SK-N-SH treated with all-trans-retinoic acid at 6 μM for 48 hours (cell line): Measurements from ENCODE around the gene POLR3C.

Experiments
- ATAC-seq: fragments of 200-7000 bp; cut with Tn5 transposase; 3 replicates; pipeline ENCODE4 v1.9.1; 2020; ENCODE audit warnings: mild to moderate bottlenecking, moderate library complexity
- CSDC2 ChIP-seq: fragments of 250-450 bp; sonication (Bioruptor Pico); IDR thresholded peaks from 2 replicates; pipeline ENCODE4 v1.5.0; 2020; ENCODE audit warnings: mild to moderate bottlenecking, moderate library complexity
- GLIS3 ChIP-seq: fragments of 250-450 bp; sonication (Bioruptor Pico); IDR thresholded peaks from 2 replicates; pipeline ENCODE4 v1.5.0; 2020; ENCODE audit warnings: mild to moderate bottlenecking, moderate library complexity
- OSR1 ChIP-seq: fragments of 250-450 bp; sonication (Bioruptor Pico); IDR thresholded peaks from 2 replicates; pipeline ENCODE4 v1.8.0; 2022; ENCODE audit warnings: moderate library complexity, mild to moderate bottlenecking, inconsistent platforms
- ZFP3 ChIP-seq: fragments of 250-450 bp; sonication (Bioruptor Pico); IDR thresholded peaks from 2 replicates; pipeline ENCODE4 v1.5.0; 2020; ENCODE audit warnings: mild to moderate bottlenecking, moderate library complexity

Gene POLR3C

DNA sequence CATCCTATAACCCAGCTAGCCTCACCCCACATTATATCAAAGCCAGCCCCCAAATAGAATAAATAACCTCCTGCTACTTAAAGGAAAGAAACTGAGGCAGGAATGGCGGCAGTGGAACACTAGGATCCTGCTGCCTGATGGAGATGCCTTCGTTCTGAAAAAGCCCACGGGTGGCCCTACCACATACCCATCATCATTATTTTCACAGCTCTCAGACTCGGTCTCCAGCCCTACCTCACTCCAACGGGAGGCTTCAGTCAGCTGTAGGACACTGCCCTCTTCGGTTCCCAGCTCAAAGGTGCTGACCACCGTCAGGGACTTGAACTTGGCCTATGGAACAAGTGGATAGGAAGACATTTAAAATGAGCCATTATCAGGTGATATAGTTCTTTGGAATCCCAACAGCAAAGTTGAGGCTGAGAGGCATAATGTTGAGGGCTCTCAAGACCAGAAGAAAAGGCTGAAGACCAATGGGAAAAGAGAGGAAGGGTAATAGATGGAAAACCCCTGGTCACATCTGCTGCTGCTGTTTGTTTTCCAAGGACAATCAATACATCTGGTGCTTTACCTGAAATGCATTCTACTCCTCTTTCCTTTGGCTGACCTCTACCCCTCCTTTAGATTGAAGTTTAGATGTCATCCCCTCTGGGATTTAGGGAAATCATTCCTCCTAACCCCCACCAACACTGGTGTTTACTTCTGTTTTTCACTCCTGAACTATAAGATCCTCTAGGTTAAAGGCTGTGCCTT, 69.5 kb downstream of the POLR3C start:
- TF ChIP-seq ZFP3 (CRISPR knock-in tag) (no peak), CSDC2 (CRISPR knock-in tag) (no peak), OSR1 (CRISPR knock-in tag) (no peak), GLIS3 (CRISPR knock-in tag) (no peak)
- no peak for ATAC-seq
